Tibial artery (tissue), 4 donors: ENCODE results near the gene KCNF1.
"Not testable (repeated sequence)": the region's sequence is repeated elsewhere in the genome, so short reads cannot be mapped to it uniquely, and the experiment has no call there.

Source experiments
- DNase-seq, 2 donors: peaks; one replicate each; pipeline ENCODE4 v3.0.0-alpha.2; 2019
- H3K27ac ChIP-seq, 2 donors: fragments of 200-600 bp; sonication (generic) in 1 of 2; 1 replicate in 1 of 2; 2 replicates in 1 of 2; pipeline ENCODE4 v1.5.1; 2018 to 2019; ENCODE audit warnings: mild to moderate bottlenecking in 1 of 2
- H3K27me3 ChIP-seq, 2 donors: fragments of 200-600 bp; sonication (generic) in 1 of 2; one replicate each; pipeline versions ENCODE4 v1.5.1 to v1.6.0; 2016 to 2019
- H3K36me3 ChIP-seq, 3 donors: fragments of 200-600 bp; sonication (generic) in 2 of 3; one replicate each; pipeline ENCODE4 v1.5.1; 2016 to 2019; ENCODE audit warnings: mild to moderate bottlenecking in 2 of 3
- H3K4me1 ChIP-seq, 4 donors: fragments of 200-600 bp; sonication (generic) in 2 of 4; 1 replicate in 3 of 4; 2 replicates in 1 of 4; pipeline ENCODE4 v1.5.1; 2016 to 2019
- H3K4me3 ChIP-seq, 2 donors: fragments of 200-600 bp; sonication (generic) in 1 of 2; 1 replicate in 1 of 2; 2 replicates in 1 of 2; pipeline ENCODE4 v1.5.1; 2018 to 2019; ENCODE audit warnings: mild to moderate bottlenecking in 2 of 2
- H3K9me3 ChIP-seq, 3 donors: fragments of 200-600 bp; sonication (generic) in 1 of 3; one replicate each; pipeline ENCODE4 v1.5.1; 2016 to 2019
- CTCF ChIP-seq, 2 experiments: fragments of 200-600 bp in 1 of 2; fragments of 450-650 bp in 1 of 2; IDR thresholded peaks; one replicate each; pipeline ENCODE4 v1.5.1; 2017 to 2019; ENCODE audit warnings: antibody characterized with exemption in 2 of 2, mild to moderate bottlenecking in 1 of 2, moderate library complexity in 1 of 2
- intact Hi-C: fragments of 100-400 bp; cut with DNase I; formaldehyde crosslinking; loops from one replicate; pipeline ENCODE4 v1.15.0; 2023; ENCODE audit warnings: low total_unique reads

Gene KCNF1

GRCh38 chr2:10956006-10956790 is 44.5 kb downstream of the KCNF1 start:
- H3K27me3 ChIP-seq: peaks cover 0 to 27% of the 10 kb centered on the region in 2 donors
- no peak for TF ChIP-seq CTCF (IDR thresholded peaks at IDR 0.05)

GRCh38 chr2:10957391-10957790 is 45.7 kb downstream of the KCNF1 start:
- Histone ChIP-seq H3K4me1 (no peaks in the 10 kb centered on the region), H3K9me3 (no peaks in the 10 kb centered on the region), H3K27me3 (peaks cover 0 to 36% of the 10 kb centered on the region in 2 donors), H3K4me3 (no peak overlapping the region), H3K27ac (no peak overlapping the region), H3K36me3 (no peaks in the 10 kb centered on the region)
- intact Hi-C loops: no loop called here
- no peak for TF ChIP-seq CTCF (IDR thresholded peaks at IDR 0.05)
- no peak for DNase-seq

More at GRCh38 chr2:10956006-10956790, 44.5 kb downstream of the KCNF1 start:
- no peak overlapping the region for H3K4me3 ChIP-seq
- intact Hi-C loops: no loop called here
- H3K4me1 ChIP-seq: no peaks in the 10 kb centered on the region
- no peaks in the 10 kb centered on the region for H3K36me3 ChIP-seq
- H3K27ac ChIP-seq: no peak overlapping the region
- H3K9me3 ChIP-seq: no peaks in the 10 kb centered on the region
- no peak for DNase-seq

- DNase-seq, H3K36me3 ChIP-seq, H3K27ac ChIP-seq, H3K4me1 ChIP-seq, intact Hi-C loops, H3K9me3 ChIP-seq, H3K4me3 ChIP-seq: not testable (repeated sequence)
- peaks cover 0 to 36% of the 10 kb centered on the region in 2 donors for H3K27me3 ChIP-seq
Measured at GRCh38 chr2:10958452-10958851, 46.7 kb downstream of the KCNF1 start.

GRCh38 chr2:10960606-10961489 is 49.1 kb downstream of the KCNF1 start:
- no peaks in the 10 kb centered on the region for H3K36me3 ChIP-seq
- TF ChIP-seq CTCF (IDR thresholded peaks at IDR 0.05): no peak
- intact Hi-C loops: no loop called here
- H3K9me3 ChIP-seq: no peaks in the 10 kb centered on the region
- H3K4me1 ChIP-seq: no peaks in the 10 kb centered on the region
- H3K27ac ChIP-seq: no peak overlapping the region
- DNase-seq: no peak
- H3K27me3 ChIP-seq: peaks cover 0 to 42% of the 10 kb centered on the region in 2 donors
- H3K4me3 ChIP-seq: no peak overlapping the region

- TF ChIP-seq CTCF (IDR thresholded peaks at IDR 0.05): no peak
- H3K4me3 ChIP-seq: no peak overlapping the region
- no peak overlapping the region for H3K27ac ChIP-seq
- H3K27me3 ChIP-seq: peaks cover 0 to 43% of the 10 kb centered on the region in 2 donors
- no peaks in the 10 kb centered on the region for H3K36me3 ChIP-seq
- H3K4me1 ChIP-seq: no peaks in the 10 kb centered on the region
- no peaks in the 10 kb centered on the region for H3K9me3 ChIP-seq
- intact Hi-C loops: no loop called here
- DNase-seq: no peak
Measured at GRCh38 chr2:10961490-10961875, 49.7 kb downstream of the KCNF1 start.

- H3K27me3 ChIP-seq: peaks cover 0 to 39% of the 10 kb centered on the region in 2 donors
- H3K36me3 ChIP-seq: no peaks in the 10 kb centered on the region
- H3K4me3 ChIP-seq: no peak overlapping the region
- no peak for TF ChIP-seq CTCF (IDR thresholded peaks at IDR 0.05)
- H3K4me1 ChIP-seq: no peaks in the 10 kb centered on the region
- H3K27ac ChIP-seq: no peak overlapping the region
- intact Hi-C loops: no loop called here
- no peak for DNase-seq
- no peaks in the 10 kb centered on the region for H3K9me3 ChIP-seq
Measured at GRCh38 chr2:10962004-10962403, 50.3 kb downstream of the KCNF1 start.
